DMS 273 (cell line): ENCODE measurements around the gene MSRB2.
"Not testable (repeated sequence)": the region's sequence is repeated elsewhere in the genome, so short reads cannot be mapped to it uniquely, and the experiment has no call there.

Source experiments
- DNase-seq: peaks from one replicate; lab custom pipeline; 2025; ENCODE audit not compliant: unreplicated experiment; lab: John Stamatoyannopoulos, UW

Gene MSRB2

GRCh38 chr10:23070092-23070912 is 25.1 kb upstream of the MSRB2 start:
- DNase-seq = not testable (repeated sequence)

DNA sequence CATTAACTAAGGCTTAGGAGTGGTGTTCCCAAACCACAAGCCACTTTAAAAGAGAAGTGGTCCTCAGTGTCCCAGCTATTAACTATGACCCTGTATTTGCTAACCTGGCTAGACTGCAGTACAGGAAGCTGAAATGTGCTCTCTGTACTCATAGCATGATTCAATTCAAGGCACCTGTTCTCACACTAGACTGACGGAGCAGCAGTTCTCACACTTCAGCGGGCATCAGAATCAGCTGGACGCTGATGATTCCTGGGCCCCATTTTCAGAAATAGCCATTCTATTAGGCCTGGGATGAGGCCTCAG is 24.5 kb upstream of the MSRB2 start:
- no peak for DNase-seq

DNA sequence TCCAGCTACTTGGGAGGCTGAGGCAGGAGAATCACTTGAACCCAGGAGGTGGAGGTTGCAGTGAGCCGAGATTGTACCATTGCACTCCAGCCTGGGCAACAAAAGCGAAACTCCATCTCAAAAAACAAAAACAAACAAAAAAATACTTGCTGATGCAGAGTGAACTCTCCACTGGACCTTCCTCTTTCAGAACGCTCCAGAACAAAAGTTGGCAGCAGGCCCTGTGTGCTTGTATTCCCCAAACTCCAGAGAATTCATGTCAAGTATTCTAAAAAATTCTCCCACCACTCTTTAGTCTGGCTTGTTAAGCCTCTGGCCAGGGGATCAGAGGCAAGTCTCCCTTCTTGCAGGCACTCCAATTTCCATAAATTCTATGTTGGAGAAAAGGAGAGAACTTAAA is 22.8 kb upstream of the MSRB2 start:
- not testable (repeated sequence) for DNase-seq

DNA sequence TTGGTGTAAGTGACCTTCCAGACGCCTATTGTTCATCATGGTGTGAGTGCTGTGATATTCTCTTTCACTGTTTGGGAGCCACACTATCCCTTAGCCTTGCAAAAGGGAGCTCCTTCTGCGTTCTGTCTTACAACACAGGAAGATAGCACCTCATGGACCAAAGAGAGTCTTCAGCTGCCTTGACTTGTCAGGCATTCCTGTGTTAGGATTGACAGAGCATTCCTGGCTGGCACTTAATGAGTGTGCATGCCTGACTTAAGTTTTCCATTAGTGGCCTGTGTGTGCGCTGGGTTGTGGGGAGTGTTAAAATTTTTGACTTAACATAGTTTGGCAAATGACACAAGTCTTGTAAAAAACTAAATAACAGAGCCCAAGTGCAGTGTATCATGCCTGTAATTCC is 21.9 kb upstream of the MSRB2 start:
- DNase-seq = no peak

DNA sequence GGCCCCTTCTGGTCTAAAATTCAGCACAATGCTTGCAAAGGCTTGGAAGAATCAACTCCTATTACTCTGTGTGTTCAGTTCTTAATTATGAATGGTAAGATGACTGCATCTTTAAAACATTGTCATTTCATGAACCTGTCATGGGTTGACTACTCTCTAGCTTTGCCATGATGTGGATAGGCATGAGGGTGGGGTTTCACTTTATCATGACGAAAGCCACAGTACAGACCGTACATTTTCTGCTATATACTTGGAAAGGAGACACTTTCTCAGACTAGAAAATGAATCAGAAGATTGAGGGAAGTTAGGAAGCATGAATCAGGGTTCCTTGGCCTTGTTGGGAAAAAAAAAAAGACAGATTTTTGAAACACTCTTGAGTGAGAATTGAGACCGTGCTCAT is 19.7 kb upstream of the MSRB2 start:
- DNase-seq = no peak

GRCh38 chr10:23078114-23078513 is 17.3 kb upstream of the MSRB2 start:
- no peak for DNase-seq

GRCh38 chr10:23079700-23080099 is 15.7 kb upstream of the MSRB2 start:
- DNase-seq = peak; percentile 49

GRCh38 chr10:23080262-23080661 is 15.1 kb upstream of the MSRB2 start:
- DNase-seq = no peak

DNA sequence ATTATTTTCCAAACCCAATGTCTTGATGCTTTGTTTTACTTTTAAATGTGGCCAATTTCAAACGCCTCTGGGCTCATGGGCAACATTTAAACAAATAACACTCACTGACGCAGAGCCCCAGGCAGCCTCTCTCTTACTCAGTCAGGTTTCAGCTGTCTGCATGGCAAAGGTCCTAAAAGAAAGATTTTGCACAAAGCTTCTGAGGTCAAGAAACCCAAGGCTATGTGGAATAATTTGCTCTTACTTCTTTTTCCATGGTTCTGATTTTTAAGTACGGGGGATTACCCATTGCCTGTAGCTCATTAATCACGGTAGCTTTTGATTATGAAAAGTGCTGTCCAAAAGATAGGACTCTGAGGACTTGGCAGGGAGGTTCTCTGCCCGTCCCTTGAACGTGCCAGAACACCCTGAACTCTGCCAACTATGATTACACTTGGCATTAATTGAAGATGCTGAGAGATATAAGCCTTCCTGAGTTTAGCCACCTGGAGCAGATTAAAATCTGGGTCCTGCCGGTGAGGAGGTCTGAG is 14.1 kb upstream of the MSRB2 start:
- peak; percentile 63 for DNase-seq

DNA sequence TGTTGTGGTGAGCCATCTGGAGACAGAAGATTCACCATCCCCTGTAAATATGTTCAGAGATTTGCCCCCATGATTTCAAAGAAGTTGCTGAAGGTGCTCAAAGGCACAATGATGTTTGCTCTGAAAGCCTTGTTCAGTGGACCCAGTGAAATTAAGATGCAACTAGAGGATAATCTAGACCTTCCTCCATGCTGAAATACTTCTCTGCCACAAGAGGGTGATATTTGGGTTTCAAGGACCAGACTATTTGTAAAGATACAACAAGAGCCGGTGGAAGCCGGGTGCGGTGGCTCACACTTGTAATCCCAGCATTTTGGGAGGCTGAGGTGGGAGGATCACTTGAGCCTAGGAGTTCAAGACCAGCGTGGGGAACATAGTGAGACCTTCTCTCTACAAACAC is 13.5 kb upstream of the MSRB2 start:
- peak; percentile 62 for DNase-seq

DNA sequence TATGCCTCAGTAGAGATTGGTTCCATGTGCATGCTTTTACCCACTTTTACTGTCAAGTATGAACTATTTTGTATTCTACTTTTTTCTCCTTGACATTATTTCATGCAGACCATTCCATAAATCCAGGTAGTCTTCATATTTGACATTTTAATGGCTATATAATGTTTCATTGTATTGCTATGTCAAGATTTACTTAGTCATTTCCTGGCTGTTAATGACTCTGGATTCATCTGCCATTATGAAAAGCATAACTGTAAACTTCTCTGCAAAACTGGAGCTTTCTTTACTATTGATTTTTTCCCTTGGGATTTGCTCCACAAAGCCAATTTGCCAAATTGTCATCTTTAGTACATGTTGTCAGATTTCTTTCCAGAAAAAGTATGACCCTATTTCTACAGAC is 6.8 kb upstream of the MSRB2 start:
- no peak for DNase-seq

DNA sequence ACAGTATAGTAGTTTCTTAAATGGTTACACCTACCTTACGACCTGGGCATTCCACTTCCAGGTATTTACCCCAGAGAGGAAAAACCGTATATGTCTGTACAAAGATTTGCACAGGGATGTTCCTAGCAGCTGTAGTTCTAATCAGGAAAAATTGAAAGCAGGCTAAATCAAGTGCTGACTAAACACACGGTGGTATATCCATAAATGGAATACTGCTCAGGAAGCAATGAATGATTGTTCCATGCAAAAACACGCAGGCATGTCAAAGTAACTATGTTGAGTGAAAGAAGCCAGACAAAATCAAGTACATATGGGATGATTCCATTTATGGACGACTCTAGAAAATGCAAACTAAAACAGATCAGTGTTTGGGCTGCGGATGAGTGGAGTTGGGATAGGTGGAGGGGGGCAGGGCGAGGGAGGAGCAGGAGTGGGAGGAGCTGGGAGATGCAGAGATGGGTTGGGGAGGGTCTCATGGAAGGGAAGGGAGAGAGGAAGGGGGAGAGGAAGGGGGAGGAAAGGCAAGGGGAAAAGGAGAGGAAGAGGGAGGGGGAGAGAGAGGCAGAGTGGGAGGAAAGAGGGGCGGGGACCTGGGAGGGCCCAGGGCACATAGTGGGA is 484 bp upstream of the MSRB2 start:
- DNase-seq = no peak

DNA sequence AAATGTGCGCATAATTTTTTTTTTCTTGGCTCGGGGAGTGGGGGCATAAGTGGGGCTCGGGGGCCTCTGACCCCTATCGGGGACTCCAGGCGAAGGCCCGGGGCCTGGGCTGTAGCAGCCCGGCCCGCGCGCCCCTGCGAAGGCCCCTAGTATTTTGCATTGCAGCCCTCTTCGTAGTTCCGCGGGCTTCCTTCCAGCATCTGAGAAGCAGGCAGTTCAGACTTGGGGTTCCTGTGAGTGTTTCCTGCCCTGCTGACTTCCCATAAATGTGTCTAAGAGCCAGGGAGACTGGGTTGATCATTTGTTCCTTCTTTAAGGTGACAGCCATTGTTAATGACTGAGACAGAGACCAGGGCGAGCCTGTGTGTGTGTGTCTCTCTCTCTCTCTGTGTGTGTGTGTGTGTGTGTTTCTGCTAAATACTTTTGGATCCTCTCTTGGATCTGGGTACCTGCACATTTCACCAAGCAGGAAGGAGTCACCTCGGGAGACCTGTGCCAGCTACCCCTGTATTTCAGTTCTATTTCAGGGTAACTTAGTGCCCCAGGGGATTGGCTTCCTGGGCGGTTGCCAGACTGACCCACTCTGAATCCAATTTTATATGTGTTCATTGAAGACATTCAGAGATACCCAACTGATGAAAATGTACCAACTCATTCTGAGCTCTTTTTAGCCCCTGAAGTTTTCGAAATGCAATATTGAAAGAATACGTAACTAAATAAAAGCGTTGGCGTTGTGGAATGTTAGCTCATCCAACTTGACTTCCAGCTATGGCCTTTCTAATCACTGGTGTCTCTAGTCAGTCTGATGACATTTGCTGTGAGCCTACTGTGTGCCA is 805 bp downstream of the MSRB2 start:
- DNase-seq = peak; percentile 35

DNA sequence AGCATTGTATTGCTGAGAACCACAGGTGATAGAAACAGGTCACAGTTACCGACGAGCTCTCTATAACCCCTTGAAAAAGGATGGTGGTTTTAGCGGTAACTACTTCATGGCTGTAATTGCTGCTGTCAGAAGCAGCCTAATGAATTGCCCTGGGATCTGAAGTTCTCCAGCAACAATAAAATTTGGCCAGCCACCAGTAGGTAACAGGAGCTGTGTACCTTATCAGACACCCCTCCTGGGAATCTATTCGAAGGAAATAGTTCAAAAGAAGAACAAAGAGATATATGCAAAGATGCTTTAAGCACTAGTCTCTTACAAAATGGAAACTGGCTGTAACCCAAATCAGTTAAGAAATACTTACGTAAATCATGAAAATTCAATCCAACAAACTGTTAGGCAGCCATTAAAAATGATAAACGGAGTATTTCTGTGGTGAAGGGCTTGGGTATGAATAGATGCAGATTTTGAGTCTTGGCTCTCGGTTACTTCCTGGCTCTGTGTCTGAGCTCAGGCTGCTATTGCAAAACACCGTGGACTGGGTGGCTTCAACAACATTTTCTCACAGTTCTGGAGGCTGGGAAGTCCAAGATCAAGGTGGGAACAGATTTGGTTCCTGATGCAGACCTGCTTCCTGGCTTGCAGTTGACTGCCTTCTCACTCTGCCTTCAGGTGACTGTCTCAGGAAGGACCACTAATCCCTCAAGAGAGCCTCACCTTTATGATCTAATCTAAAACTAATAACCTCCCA is 1.6 kb downstream of the MSRB2 start:
- DNase-seq = peak; percentile 40

GRCh38 chr10:23099079-23099478 is 3.7 kb downstream of the MSRB2 start:
- DNase-seq = no peak

GRCh38 chr10:23099816-23100215 is 4.4 kb downstream of the MSRB2 start:
- DNase-seq = no peak

- no peak for DNase-seq
Observed at GRCh38 chr10:23100331-23101030, 5.1 kb downstream of the MSRB2 start.

- no peak for DNase-seq
Observed at GRCh38 chr10:23106331-23107072, 11.1 kb downstream of the MSRB2 start.

GRCh38 chr10:23110722-23111516 is 15.5 kb downstream of the MSRB2 start:
- no peak for DNase-seq
